AG09309 (cell line): ENCODE measurements around the gene AQP12B.

ENCODE experiments used
- DNase-seq: peaks from one replicate; pipeline ENCODE4 v3.0.0-alpha.2; 2010; ENCODE audit warnings: low read depth
- H3K4me3 ChIP-seq: 2 replicates; pipeline ENCODE4 v1.5.1; 2011; ENCODE audit warnings: mild to moderate bottlenecking, low read depth, low read length, moderate library complexity; ENCODE audit not compliant: control insufficient read depth
- CTCF ChIP-seq: IDR thresholded peaks from 2 replicates; pipeline ENCODE4 v1.5.1; 2011; ENCODE audit warnings: mild to moderate bottlenecking, low read depth, low read length, inconsistent platforms; ENCODE audit not compliant: insufficient read depth, control insufficient read depth; ENCODE audit errors: missing control alignments

Gene AQP12B

DNA sequence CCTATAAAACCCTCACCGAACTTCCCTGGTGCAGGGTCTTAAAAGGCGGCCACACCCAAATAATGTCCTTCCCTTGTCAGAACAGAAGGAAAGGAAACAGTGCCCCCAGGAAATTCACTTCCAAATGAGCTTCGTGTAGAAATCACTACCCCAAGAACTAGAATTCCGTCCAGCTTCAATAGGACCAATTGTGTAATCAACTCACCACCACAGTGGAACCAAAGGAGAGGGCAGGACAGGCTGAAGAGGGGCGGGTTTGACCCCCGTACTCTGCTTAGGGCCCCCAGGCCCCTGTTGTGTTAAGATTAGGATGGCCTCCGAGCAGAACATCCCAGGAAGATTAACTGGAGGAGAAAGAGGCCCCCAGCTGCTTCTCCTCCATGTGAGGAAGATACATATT, 33.4 kb downstream of the AQP12B start:
- TF ChIP-seq CTCF, result no peak
- no peak for DNase-seq
- H3K4me3 ChIP-seq, result no peak overlapping the region

DNA sequence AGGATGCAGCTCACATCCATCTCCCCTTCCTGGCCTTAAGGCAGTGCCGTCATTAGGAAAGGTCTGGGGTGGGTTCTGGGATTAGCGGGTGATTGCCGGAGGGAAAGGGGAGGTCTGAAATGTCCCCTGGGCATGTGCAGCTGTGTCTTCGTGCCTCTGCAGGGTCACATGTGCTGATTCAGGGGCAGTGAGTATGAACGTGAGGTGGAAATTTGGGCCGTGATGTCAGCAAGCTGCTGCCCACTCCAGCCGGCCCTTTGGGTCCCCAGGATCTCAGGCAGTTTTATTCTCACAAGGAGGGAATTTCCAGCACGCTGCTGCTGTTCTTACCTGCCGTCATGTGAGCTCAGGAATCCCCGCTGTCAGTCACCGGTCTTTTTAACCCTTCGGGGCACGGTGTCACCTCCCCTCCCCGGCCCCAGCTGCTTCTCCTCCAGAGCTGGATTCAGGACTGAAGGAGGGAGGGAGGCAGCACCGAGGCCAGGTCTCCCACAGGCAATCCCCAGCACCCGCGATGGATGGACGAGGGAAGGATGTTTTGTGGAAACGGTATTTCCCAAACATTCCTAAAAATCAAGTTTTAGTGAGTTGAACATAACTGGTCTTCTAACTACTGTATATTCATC, 33.9 kb downstream of the AQP12B start:
- no peak for DNase-seq
- no peak for TF ChIP-seq CTCF
- H3K4me3 ChIP-seq, result no peak overlapping the region

DNA sequence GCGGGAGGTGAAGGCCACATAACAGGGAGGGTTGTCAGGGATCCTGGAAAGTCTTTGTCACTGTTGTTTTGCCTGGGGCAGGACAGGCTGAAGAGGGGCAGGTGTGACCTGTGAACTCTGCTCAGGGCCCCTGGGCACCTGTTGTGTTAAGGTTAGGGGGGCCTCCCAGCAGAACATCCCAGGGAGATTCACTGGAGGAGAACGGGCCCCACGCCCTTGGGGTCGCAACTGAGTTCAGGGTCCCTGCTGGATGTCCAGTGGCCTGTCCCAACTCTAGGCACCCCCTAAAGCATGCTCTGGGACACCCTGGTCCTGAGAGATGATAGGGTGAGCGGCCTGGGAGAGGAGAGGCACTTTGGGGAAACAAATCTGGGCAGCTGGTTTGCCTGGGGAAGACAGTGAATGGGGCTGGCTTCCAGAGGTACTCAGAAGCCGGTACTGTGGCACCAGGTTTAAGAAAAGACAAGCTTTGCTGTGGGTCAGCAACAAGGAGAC, 34.5 kb downstream of the AQP12B start:
- H3K4me3 ChIP-seq, result no peak overlapping the region
- DNase-seq, result no peak
- no peak for TF ChIP-seq CTCF

- DNase-seq, result no peak
- no peak for TF ChIP-seq CTCF
- H3K4me3 ChIP-seq, result no peak overlapping the region
Observed at GRCh38 chr2:240647503-240648154, 35.1 kb downstream of the AQP12B start.

- TF ChIP-seq CTCF, result no peak
- H3K4me3 ChIP-seq, result no peak overlapping the region
- DNase-seq, result no peak
Observed at GRCh38 chr2:240646900-240647502, 35.7 kb downstream of the AQP12B start.

DNA sequence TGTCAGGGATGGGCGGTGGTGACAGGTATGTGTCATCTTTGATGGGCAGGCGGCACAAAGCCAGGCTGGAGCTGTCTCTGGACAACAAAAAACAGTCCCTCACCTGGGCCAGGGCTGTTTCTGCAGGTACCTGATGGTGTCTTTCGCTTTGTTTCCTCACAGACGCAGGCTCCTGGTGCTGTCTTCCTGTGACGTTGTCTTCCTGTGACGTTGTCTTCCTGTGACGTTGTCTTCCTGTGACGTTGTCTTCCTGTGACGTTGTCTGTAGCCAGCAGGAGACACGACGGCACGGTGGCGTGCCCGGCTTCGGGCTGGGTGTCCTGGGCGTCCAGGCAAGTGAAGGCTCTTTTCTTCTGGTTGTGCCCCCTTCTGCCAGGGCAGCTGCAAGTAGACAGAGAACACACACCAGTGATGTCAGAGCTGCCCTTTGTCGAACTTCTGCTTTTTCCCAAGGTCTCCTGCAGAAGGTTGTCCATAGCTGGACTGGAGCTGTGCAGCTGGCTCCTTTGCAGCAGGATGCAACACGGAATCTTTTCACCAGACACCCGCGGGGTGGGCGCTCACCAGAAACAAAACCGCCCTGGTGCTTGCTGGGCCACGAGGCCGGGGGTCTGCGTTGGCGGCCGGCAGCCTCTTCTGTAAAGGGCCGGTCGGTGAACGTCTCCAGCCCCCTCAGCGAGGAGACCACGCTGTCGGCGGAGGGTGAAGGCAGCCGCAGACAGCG, 36.3 kb downstream of the AQP12B start:
- H3K4me3 ChIP-seq, result no peak overlapping the region
- no peak for TF ChIP-seq CTCF
- DNase-seq, result no peak
